ENCODE measurements around the gene PRSS35.

GRCh38 chr6:83464381-83465140 lies 47.8 kb upstream of the PRSS35 start:
- TF ChIP-seq SNAI2 (CRISPR knock-in tag; IDR thresholded peaks at IDR 0.05) (no peak), PPARA (CRISPR knock-in tag; IDR thresholded peaks at IDR 0.05; ENCODE audit: borderline replicate concordance) (no peak), TOX (CRISPR knock-in tag; IDR thresholded peaks at IDR 0.05; ENCODE audit: borderline replicate concordance) (no peak), ZFP30 (CRISPR knock-in tag; IDR thresholded peaks at IDR 0.05) (no peak), BACH2 (CRISPR knock-in tag; IDR thresholded peaks at IDR 0.05; ENCODE audit: borderline replicate concordance) (no peak), OSR1 (CRISPR knock-in tag; IDR thresholded peaks at IDR 0.05) (no peak), PATZ1 (CRISPR knock-in tag; IDR thresholded peaks at IDR 0.05; ENCODE audit: borderline replicate concordance) (no peak), ZNF565 (CRISPR knock-in tag; conservative IDR thresholded peaks at IDR 0.05; ENCODE audit: low read depth) (no peak), ZFP3 (CRISPR knock-in tag; IDR thresholded peaks at IDR 0.05) (no peak), RARB (CRISPR knock-in tag; IDR thresholded peaks at IDR 0.05) (no peak)
- TF ChIP-seq, protein P1, sequence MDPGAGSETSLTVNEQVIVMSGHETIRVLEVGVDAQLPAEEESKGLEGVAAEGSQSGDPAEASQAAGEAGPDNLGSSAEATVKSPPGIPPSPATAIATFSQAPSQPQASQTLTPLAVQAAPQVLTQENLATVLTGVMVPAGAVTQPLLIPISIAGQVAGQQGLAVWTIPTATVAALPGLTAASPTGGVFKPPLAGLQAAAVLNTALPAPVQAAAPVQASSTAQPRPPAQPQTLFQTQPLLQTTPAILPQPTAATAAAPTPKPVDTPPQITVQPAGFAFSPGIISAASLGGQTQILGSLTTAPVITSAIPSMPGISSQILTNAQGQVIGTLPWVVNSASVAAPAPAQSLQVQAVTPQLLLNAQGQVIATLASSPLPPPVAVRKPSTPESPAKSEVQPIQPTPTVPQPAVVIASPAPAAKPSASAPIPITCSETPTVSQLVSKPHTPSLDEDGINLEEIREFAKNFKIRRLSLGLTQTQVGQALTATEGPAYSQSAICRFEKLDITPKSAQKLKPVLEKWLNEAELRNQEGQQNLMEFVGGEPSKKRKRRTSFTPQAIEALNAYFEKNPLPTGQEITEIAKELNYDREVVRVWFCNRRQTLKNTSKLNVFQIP (CRISPR knock-in tag; IDR thresholded peaks at IDR 0.05; ENCODE audit: borderline replicate concordance, low read depth) = no peak
- TF ChIP-seq, protein P2, sequence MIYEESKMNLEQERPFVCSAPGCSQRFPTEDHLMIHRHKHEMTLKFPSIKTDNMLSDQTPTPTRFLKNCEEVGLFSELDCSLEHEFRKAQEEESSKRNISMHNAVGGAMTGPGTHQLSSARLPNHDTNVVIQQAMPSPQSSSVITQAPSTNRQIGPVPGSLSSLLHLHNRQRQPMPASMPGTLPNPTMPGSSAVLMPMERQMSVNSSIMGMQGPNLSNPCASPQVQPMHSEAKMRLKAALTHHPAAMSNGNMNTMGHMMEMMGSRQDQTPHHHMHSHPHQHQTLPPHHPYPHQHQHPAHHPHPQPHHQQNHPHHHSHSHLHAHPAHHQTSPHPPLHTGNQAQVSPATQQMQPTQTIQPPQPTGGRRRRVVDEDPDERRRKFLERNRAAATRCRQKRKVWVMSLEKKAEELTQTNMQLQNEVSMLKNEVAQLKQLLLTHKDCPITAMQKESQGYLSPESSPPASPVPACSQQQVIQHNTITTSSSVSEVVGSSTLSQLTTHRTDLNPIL (CRISPR knock-in tag; IDR thresholded peaks at IDR 0.05; ENCODE audit: low read depth) = no peak
- TF ChIP-seq, protein P3, sequence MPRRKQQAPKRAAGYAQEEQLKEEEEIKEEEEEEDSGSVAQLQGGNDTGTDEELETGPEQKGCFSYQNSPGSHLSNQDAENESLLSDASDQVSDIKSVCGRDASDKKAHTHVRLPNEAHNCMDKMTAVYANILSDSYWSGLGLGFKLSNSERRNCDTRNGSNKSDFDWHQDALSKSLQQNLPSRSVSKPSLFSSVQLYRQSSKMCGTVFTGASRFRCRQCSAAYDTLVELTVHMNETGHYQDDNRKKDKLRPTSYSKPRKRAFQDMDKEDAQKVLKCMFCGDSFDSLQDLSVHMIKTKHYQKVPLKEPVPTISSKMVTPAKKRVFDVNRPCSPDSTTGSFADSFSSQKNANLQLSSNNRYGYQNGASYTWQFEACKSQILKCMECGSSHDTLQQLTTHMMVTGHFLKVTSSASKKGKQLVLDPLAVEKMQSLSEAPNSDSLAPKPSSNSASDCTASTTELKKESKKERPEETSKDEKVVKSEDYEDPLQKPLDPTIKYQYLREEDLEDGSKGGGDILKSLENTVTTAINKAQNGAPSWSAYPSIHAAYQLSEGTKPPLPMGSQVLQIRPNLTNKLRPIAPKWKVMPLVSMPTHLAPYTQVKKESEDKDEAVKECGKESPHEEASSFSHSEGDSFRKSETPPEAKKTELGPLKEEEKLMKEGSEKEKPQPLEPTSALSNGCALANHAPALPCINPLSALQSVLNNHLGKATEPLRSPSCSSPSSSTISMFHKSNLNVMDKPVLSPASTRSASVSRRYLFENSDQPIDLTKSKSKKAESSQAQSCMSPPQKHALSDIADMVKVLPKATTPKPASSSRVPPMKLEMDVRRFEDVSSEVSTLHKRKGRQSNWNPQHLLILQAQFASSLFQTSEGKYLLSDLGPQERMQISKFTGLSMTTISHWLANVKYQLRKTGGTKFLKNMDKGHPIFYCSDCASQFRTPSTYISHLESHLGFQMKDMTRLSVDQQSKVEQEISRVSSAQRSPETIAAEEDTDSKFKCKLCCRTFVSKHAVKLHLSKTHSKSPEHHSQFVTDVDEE (CRISPR knock-in tag; IDR thresholded peaks at IDR 0.05) = no peak
